Lower leg skin (tissue), 4 donors: ENCODE data around the gene GNG12. TPM values are rescaled to one million over a fixed set of nuclear protein-coding genes. Genes with fewer than 3 reads are reported as not detected.
"Not testable (repeated sequence)": the region's sequence is repeated elsewhere in the genome, so short reads cannot be mapped to it uniquely, and the experiment has no call there.

Experiments used
- DNase-seq, 2 donors: peaks; one replicate each; pipeline ENCODE4 v3.0.0-alpha.2; 2019; ENCODE audit warnings: low spot score in 2 of 2
- H3K4me3 ChIP-seq: fragments of 200-600 bp; sonication (generic); 2 replicates; pipeline ENCODE4 v1.5.1; 2017; ENCODE audit warnings: mild to moderate bottlenecking, low read depth; ENCODE audit not compliant: poor library complexity, severe bottlenecking
- POLR2A ChIP-seq, 2 donors: fragments of 450-650 bp; IDR thresholded peaks; one replicate each; pipeline ENCODE4 v1.6.1; 2016 to 2017; ENCODE audit warnings: antibody characterized with exemption in 2 of 2, mild to moderate bottlenecking in 1 of 2, moderate library complexity in 1 of 2
- WGBS, 2 donors: methylation state at CpG; one replicate each; pipeline ENCODE4 v1.1.5; 2018; 5-methylcytosine and 5-hydroxymethylcytosine counted together
- intact Hi-C: fragments of 100-400 bp; cut with DNase I; formaldehyde crosslinking; loops from one replicate; pipeline ENCODE4 v1.15.0; 2023; ENCODE audit warnings: low total_unique reads
- total RNA-seq, 4 donors: library from RNA; depleted of rRNA; stranded (reverse); fragments of >200 nt; gene quantifications; one replicate each; pipeline ENCODE4 v1.1.0, GENCODE V29; 2016
- TF ChIP-seq, protein P1 (sequence below), 3 donors: fragments of 450-650 bp; IDR thresholded peaks; one replicate each; pipeline ENCODE4 v1.5.1; 2016; ENCODE audit warnings: antibody characterized with exemption in 3 of 3, mild to moderate bottlenecking in 3 of 3, moderate library complexity in 2 of 3

The GNG12 gene
- total RNA-seq, 4 donors from 2014 or later = 89.7 to 113 (median 99.2) TPM

DNA sequence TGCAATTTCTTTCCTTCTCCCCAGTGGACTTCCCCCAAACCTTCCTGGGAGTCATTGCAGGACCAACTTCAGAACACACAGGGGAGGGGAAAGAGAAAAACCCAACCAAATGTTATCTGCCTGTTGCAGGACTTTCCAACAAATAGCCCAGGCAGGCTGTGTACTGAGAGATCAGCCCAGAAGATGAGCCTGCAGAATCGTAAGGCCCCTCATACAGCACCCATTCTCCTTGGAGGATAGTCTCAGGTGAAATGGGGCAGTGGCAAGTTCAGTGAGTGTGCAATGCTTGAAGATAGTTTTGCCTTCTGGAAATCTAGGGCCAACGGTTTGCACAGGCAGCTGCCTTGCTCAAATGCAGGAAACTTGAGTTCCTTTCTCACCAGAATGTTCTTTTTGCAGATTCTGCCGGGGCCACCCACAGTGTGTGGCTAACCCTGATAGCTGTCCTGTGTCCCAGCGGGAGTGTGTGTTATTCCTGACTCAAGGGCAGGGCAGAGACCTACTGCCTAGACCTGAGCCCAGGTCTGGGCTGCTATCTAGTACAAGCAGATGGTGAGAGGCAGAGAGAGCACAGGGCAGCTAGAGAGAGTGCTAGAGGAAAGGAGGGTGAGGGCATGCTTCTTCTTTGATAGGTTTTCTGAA, 99.5 kb downstream of the GNG12 start:
- 50 to 69% methylated on average over 4 of the region's 4 CpGs for WGBS, 2 donors
- intact Hi-C loops = no loop called here
- H3K4me3 ChIP-seq = no peak overlapping the region
- DNase-seq = no peak
- no peak for TF ChIP-seq POLR2A (IDR thresholded peaks at IDR 0.05)
- TF ChIP-seq, protein P1, sequence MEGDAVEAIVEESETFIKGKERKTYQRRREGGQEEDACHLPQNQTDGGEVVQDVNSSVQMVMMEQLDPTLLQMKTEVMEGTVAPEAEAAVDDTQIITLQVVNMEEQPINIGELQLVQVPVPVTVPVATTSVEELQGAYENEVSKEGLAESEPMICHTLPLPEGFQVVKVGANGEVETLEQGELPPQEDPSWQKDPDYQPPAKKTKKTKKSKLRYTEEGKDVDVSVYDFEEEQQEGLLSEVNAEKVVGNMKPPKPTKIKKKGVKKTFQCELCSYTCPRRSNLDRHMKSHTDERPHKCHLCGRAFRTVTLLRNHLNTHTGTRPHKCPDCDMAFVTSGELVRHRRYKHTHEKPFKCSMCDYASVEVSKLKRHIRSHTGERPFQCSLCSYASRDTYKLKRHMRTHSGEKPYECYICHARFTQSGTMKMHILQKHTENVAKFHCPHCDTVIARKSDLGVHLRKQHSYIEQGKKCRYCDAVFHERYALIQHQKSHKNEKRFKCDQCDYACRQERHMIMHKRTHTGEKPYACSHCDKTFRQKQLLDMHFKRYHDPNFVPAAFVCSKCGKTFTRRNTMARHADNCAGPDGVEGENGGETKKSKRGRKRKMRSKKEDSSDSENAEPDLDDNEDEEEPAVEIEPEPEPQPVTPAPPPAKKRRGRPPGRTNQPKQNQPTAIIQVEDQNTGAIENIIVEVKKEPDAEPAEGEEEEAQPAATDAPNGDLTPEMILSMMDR (IDR thresholded peaks at IDR 0.05) = no peak

DNA sequence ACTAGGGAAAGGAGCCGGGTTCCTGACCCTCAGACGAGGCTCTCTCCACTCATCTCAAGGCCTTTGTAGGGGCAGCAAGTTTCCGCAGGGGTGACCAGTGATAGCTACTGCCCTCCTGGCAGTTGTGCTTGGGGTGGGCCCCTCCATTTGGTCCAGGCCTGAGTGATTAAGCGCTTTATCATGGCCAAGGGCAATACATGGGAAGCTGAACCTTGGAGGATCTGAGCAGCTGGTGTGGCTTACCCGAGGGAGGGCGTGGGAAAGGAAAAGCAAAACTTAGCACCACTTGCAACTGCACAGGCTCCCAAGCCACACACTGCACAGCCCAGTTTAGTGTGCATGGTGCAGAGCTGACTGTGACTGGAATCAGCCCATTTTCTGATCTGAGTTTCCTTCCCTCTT, 100.5 kb downstream of the GNG12 start:
- intact Hi-C loops = no loop called here
- H3K4me3 ChIP-seq = no peak overlapping the region
- WGBS, 2 donors = 74 to 82% methylated on average over 6 of the region's 6 CpGs
- TF ChIP-seq, protein P1 (IDR thresholded peaks at IDR 0.05) = no peak
- no peak for TF ChIP-seq POLR2A (IDR thresholded peaks at IDR 0.05)
- DNase-seq = no peak

DNA sequence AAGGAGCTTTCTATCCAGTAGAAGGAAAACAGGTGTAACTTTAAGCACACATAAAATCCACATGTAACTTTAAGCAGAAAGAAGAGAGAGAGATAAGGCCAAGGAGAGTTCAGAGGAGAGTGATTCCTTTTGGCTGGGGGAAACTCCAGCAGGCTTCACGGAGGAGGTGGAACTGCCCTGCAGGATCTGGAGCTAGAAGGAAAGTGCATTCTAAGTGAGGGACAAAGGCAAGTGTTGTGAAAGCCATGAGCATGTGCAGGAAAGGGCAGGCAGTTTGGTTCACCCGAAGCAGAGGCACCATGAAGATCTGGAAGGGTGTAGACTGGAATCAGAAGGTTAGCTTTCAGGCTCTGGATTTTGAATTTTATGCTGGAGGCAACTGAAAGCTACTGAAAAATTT, 101.9 kb downstream of the GNG12 start:
- TF ChIP-seq, protein P1 (IDR thresholded peaks at IDR 0.05) = no peak
- no peak for TF ChIP-seq POLR2A (IDR thresholded peaks at IDR 0.05)
- intact Hi-C loops = no loop called here
- 91% methylated on average over 2 of the region's 2 CpGs for WGBS, 2 donors
- no peak overlapping the region for H3K4me3 ChIP-seq
- no peak for DNase-seq

DNA sequence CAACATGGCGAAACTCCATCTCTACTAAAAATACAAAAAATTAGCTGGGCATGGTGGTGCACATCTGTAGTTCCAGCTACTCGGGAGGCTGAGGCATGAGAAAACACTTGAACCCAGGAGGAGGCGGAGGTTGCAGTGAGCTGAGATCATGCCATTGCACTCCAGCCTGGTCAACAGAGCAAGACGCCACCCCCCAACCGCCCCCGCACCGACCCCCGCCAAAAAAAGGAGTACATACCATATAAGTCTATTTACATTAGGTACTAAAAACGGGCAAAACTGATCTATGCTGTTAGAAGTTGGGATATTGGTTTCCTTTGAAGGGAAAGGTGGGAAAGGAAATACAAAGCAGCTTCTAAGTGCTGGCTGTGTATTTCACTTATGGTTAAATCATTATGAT, 103.0 kb downstream of the GNG12 start:
- DNase-seq, H3K4me3 ChIP-seq, intact Hi-C loops: not testable (repeated sequence)
- 95 to 96% methylated on average over 9 of the region's 9 CpGs for WGBS, 2 donors

DNA sequence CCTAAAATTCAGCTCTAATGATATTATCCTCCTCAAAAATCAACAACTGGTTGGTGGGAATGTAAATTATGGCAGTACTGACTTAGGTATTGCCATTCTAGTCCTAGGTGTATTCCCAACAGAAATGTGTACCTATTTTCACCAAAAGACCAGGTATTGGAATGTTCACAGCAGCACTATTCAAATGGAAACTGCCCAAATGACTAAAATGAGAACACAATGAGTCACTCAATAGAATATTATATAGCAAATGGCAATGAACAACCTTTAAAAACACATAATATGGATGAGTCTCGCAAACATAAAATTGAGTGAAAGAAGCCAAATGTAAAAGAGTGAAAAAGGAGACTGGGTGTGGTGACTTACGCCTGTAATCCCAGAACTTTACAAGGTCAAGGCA, 103.4 kb downstream of the GNG12 start:
- intact Hi-C loops = no loop called here
- no peak for DNase-seq
- TF ChIP-seq POLR2A (IDR thresholded peaks at IDR 0.05) = no peak
- TF ChIP-seq, protein P1 (IDR thresholded peaks at IDR 0.05) = no peak
- no peak overlapping the region for H3K4me3 ChIP-seq
- WGBS, 2 donors = 92 to 98% methylated on average over 2 of the region's 2 CpGs

DNA sequence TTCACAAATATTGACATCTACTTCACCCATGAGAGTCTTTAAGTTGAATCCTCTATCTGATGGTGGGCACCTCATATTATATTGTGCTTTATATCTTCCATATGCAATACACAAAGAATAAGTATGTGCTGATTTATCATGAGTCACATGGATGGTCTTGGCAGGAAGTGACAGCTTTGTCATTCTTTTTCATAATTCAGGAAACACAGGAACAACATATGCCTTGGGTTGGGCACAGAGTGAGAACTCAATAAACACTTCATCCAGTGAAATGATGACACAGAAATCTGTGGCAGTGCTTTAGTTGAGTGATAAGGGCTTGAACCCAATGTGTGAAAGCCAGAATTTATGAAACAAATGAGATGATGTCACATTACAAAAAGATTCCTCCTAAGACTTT, 107.0 kb downstream of the GNG12 start:
- H3K4me3 ChIP-seq = no peak overlapping the region
- no peak for TF ChIP-seq POLR2A (IDR thresholded peaks at IDR 0.05)
- TF ChIP-seq, protein P1 (IDR thresholded peaks at IDR 0.05) = no peak
- DNase-seq = no peak
- intact Hi-C loops = no loop called here
